Type B pancreatic cell (in vitro differentiated cells): ENCODE data around the gene SNX22. TPM values are rescaled to one million over a fixed set of nuclear protein-coding genes. Genes with fewer than 3 reads are reported as not detected.

Experiments used
- DNase-seq: peaks from one replicate; pipeline ENCODE4 v3.0.0; 2021; ENCODE audit warnings: mixed read lengths; ENCODE audit not compliant: unreplicated experiment; ENCODE audit errors: extremely low spot score
- H3K27ac Mint-ChIP-seq: 2 replicates; pipeline ENCODE4 v1.8.0; 2021; ENCODE audit warnings: mild to moderate bottlenecking, mixed read lengths
- H3K27me3 Mint-ChIP-seq: 2 replicates; pipeline ENCODE4 v1.8.0; 2021; ENCODE audit warnings: mixed read lengths
- H3K36me3 Mint-ChIP-seq: 2 replicates; pipeline ENCODE4 v1.8.0; 2021; ENCODE audit warnings: mixed read lengths
- H3K4me1 Mint-ChIP-seq: one replicate; pipeline ENCODE4 v1.8.0; 2021; ENCODE audit warnings: mixed read lengths; ENCODE audit not compliant: unreplicated experiment
- H3K4me3 Mint-ChIP-seq: 2 replicates; pipeline ENCODE4 v1.8.0; 2021; ENCODE audit warnings: mild to moderate bottlenecking, mixed read lengths
- H3K9me3 Mint-ChIP-seq: 2 replicates; pipeline ENCODE4 v1.8.0; 2021; ENCODE audit warnings: mixed read lengths
- total RNA-seq: library from RNA; stranded (reverse); gene quantifications from 2 replicates; pipeline ENCODE4 v1.2.1, GENCODE V29; 2021; ENCODE audit warnings: low replicate concordance
- TF ChIP-seq, protein P1 (sequence below): fragments of 200-600 bp; sonication (generic); conservative IDR thresholded peaks from 2 replicates; pipeline ENCODE4 v1.5.0; 2021; ENCODE audit warnings: antibody characterized with exemption, mild to moderate bottlenecking

The SNX22 gene
- total RNA-seq, 1 donor from 2014 or later = 2.7 TPM

- Mint-ChIP-seq H3K36me3 (peaks cover 32% of the 10 kb centered on the region), H3K4me1 (no peaks in the 10 kb centered on the region), H3K9me3 (no peaks in the 10 kb centered on the region), H3K27me3 (no peaks in the 10 kb centered on the region), H3K27ac (no peak overlapping the region), H3K4me3 (no peak overlapping the region)
- no peak for DNase-seq
- TF ChIP-seq, protein P1, sequence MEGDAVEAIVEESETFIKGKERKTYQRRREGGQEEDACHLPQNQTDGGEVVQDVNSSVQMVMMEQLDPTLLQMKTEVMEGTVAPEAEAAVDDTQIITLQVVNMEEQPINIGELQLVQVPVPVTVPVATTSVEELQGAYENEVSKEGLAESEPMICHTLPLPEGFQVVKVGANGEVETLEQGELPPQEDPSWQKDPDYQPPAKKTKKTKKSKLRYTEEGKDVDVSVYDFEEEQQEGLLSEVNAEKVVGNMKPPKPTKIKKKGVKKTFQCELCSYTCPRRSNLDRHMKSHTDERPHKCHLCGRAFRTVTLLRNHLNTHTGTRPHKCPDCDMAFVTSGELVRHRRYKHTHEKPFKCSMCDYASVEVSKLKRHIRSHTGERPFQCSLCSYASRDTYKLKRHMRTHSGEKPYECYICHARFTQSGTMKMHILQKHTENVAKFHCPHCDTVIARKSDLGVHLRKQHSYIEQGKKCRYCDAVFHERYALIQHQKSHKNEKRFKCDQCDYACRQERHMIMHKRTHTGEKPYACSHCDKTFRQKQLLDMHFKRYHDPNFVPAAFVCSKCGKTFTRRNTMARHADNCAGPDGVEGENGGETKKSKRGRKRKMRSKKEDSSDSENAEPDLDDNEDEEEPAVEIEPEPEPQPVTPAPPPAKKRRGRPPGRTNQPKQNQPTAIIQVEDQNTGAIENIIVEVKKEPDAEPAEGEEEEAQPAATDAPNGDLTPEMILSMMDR = no peak
Observed at GRCh38 chr15:64121614-64122013, 29.9 kb upstream of the SNX22 start.

DNA sequence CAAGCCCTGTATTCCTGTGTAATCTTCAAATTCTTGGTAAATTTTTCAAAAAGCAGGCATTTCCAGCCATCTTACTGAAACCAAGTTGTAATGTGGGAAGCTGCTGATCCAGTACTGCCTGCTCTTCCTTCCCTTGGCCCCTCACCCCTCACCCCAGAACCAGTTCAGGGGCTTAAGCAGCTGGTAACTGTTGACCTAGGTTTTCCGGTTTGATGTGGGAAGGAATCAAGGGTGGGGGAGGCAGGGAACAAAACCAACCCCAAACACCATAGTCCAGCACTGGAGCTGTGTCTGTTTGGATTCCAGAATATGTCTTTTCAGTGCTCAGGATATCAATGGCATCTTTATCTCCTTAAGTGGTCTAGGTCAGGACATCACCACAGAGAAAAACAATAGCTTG, 29.1 kb upstream of the SNX22 start:
- DNase-seq = no peak
- TF ChIP-seq, protein P1 = no peak
- H3K27me3 Mint-ChIP-seq = no peaks in the 10 kb centered on the region
- peaks cover 38% of the 10 kb centered on the region for H3K36me3 Mint-ChIP-seq
- no peak overlapping the region for H3K27ac Mint-ChIP-seq
- H3K4me3 Mint-ChIP-seq = no peak overlapping the region
- no peaks in the 10 kb centered on the region for H3K4me1 Mint-ChIP-seq
- no peaks in the 10 kb centered on the region for H3K9me3 Mint-ChIP-seq

GRCh38 chr15:64122936-64123351, 28.6 kb upstream of the SNX22 start:
- H3K27me3 Mint-ChIP-seq = no peaks in the 10 kb centered on the region
- H3K27ac Mint-ChIP-seq = no peak overlapping the region
- no peaks in the 10 kb centered on the region for H3K4me1 Mint-ChIP-seq
- no peaks in the 10 kb centered on the region for H3K9me3 Mint-ChIP-seq
- no peak overlapping the region for H3K4me3 Mint-ChIP-seq
- TF ChIP-seq, protein P1 = no peak
- H3K36me3 Mint-ChIP-seq = peaks cover 40% of the 10 kb centered on the region
- no peak for DNase-seq

- H3K4me1 Mint-ChIP-seq = no peaks in the 10 kb centered on the region
- H3K27me3 Mint-ChIP-seq = no peaks in the 10 kb centered on the region
- TF ChIP-seq, protein P1 = no peak
- no peak overlapping the region for H3K27ac Mint-ChIP-seq
- H3K9me3 Mint-ChIP-seq = no peaks in the 10 kb centered on the region
- DNase-seq = no peak
- peaks cover 39% of the 10 kb centered on the region for H3K36me3 Mint-ChIP-seq
- no peak overlapping the region for H3K4me3 Mint-ChIP-seq
Observed at GRCh38 chr15:64125978-64126377, 25.6 kb upstream of the SNX22 start.

GRCh38 chr15:64127521-64128270, 23.8 kb upstream of the SNX22 start:
- no peaks in the 10 kb centered on the region for H3K4me1 Mint-ChIP-seq
- DNase-seq = no peak
- no peaks in the 10 kb centered on the region for H3K27me3 Mint-ChIP-seq
- peak overlapping the region; percentile 48 for H3K27ac Mint-ChIP-seq
- no peak overlapping the region for H3K4me3 Mint-ChIP-seq
- no peaks in the 10 kb centered on the region for H3K9me3 Mint-ChIP-seq
- TF ChIP-seq, protein P1 = no peak
- peaks cover 43% of the 10 kb centered on the region for H3K36me3 Mint-ChIP-seq
